ENCODE data around the gene KIF26B. TPM values are rescaled to one million over a fixed set of nuclear protein-coding genes. Genes with fewer than 3 reads are reported as not detected.

The KIF26B gene
- total RNA-seq, 1 donor from 2014 or later = 3.4 TPM

DNA sequence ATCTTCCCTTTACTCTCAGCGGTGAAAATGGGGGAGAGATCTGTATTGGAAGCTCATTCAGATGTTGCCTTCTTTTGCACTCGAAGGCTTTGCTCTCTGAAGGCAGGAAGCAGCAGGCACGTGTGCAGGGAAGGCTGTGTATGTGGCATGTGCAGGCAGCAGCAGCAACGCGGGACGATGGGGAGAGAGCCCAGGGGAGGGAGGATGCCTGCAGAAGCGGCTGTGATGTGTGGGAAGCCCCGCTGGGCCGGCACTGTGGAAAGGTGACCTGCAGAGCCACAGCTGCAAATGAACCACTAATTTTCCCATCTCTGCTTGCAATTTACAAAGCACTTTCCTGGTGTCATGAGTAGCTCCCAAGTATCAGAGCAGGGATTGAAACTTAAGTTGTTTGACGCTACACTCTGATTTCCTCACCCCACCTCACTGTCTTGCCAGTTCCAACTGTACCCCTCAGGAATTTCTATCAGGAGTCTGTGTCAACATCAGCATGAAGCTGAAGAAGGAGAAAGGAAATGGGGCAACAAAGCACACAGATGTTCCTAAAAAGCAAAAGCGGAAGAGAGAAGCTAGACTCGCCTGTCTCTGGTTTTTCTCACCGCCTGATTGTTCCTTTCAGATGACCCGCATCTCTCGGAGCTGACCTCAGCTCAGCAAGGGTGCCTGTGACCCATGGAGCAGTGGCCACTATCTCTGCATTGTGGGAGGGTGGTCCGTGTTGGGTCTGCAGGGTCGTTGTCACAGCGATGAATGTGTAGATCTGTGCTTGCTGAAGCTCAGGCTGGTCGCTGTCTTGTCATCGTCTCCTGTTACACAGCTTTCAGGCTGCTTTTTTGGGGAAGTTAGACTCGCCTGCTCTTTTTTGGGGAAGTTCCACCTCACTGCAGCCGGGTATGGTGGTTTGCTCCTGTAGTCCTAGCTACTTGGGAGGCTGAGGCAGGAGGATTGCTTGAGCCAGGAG, 156.1 kb downstream of the KIF26B start:
- Mint-ChIP-seq H3K9me3 (ENCODE audit: unreplicated experiment) (no peaks in the 10 kb centered on the region), H3K36me3 (ENCODE audit: low read depth, unreplicated experiment) (no peaks in the 10 kb centered on the region), H3K27ac (ENCODE audit: unreplicated experiment) (peak overlapping the region; percentile 51), H3K4me1 (ENCODE audit: unreplicated experiment) (peaks cover 10% of the 10 kb centered on the region), H3K27me3 (ENCODE audit: unreplicated experiment) (peaks cover 9% of the 10 kb centered on the region), H3K4me3 (ENCODE audit: unreplicated experiment) (peak overlapping the region; percentile 34)
- DNase-seq (ENCODE audit: low spot score) = peak; percentile 23
- TF ChIP-seq, protein P1, sequence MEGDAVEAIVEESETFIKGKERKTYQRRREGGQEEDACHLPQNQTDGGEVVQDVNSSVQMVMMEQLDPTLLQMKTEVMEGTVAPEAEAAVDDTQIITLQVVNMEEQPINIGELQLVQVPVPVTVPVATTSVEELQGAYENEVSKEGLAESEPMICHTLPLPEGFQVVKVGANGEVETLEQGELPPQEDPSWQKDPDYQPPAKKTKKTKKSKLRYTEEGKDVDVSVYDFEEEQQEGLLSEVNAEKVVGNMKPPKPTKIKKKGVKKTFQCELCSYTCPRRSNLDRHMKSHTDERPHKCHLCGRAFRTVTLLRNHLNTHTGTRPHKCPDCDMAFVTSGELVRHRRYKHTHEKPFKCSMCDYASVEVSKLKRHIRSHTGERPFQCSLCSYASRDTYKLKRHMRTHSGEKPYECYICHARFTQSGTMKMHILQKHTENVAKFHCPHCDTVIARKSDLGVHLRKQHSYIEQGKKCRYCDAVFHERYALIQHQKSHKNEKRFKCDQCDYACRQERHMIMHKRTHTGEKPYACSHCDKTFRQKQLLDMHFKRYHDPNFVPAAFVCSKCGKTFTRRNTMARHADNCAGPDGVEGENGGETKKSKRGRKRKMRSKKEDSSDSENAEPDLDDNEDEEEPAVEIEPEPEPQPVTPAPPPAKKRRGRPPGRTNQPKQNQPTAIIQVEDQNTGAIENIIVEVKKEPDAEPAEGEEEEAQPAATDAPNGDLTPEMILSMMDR (IDR thresholded peaks at IDR 0.05; ENCODE audit: unreplicated experiment) = no peak

DNA sequence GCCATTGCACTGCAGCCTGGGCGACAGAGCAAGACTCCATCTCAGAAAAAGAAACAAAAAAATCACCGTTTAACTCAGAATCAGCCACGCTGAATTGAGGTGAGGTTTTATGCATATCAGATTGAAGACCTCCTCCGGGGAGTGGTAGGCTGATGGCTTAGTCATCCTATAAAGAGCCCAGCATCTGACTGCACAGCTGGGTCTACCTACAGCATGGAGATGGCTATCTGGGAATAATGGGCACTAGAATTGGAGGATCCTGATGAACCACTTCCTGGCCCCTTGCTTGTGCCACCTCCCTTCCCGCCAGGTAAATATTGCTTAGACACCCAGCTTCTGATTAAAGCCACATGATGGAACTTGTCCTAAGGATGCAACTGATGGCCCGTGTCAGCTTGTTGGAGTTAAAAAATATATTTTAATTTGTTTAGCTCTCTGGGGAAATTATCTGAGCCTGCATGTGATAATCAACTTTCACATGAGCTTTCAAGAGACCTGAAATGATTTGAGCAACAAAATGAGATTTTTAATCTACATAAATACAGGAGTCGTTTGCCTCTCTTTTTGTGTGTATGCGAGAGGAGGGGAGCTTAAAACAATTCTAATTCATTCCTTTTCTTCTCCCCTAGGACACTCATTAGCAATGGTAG, 157.2 kb downstream of the KIF26B start:
- Mint-ChIP-seq H3K36me3 (ENCODE audit: low read depth, unreplicated experiment) (no peaks in the 10 kb centered on the region), H3K27ac (ENCODE audit: unreplicated experiment) (no peak overlapping the region), H3K4me1 (ENCODE audit: unreplicated experiment) (peaks cover 16% of the 10 kb centered on the region), H3K9me3 (ENCODE audit: unreplicated experiment) (no peaks in the 10 kb centered on the region), H3K27me3 (ENCODE audit: unreplicated experiment) (peaks cover 9% of the 10 kb centered on the region), H3K4me3 (ENCODE audit: unreplicated experiment) (no peak overlapping the region)
- no peak for DNase-seq (ENCODE audit: low spot score)
- TF ChIP-seq, protein P1 (IDR thresholded peaks at IDR 0.05; ENCODE audit: unreplicated experiment) = no peak

DNA sequence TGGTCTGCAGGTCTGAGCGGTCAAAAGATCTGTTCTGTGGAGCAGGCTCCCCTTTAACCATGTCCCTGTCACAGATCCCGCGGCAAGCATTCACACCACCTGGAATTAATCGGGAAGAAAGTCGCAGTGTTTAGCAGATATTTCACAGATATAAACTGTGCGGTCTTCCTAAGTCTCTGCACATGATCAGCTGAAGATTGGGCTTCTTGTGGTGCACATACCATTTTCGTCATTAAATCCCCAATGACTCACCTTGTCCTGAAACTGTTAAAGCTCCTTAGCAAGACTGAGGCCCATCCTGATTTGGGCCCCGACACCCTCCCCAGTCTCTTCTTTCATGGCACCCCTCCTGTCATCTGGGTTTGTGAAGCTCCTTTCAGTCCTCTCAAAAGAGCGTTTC, 158.8 kb downstream of the KIF26B start:
- Mint-ChIP-seq H3K4me3 (ENCODE audit: unreplicated experiment) (no peak overlapping the region), H3K9me3 (ENCODE audit: unreplicated experiment) (no peaks in the 10 kb centered on the region), H3K27me3 (ENCODE audit: unreplicated experiment) (peaks cover 12% of the 10 kb centered on the region), H3K27ac (ENCODE audit: unreplicated experiment) (no peak overlapping the region), H3K36me3 (ENCODE audit: low read depth, unreplicated experiment) (no peaks in the 10 kb centered on the region), H3K4me1 (ENCODE audit: unreplicated experiment) (peaks cover 16% of the 10 kb centered on the region)
- DNase-seq (ENCODE audit: low spot score) = no peak
- TF ChIP-seq, protein P1 (IDR thresholded peaks at IDR 0.05; ENCODE audit: unreplicated experiment) = no peak

DNA sequence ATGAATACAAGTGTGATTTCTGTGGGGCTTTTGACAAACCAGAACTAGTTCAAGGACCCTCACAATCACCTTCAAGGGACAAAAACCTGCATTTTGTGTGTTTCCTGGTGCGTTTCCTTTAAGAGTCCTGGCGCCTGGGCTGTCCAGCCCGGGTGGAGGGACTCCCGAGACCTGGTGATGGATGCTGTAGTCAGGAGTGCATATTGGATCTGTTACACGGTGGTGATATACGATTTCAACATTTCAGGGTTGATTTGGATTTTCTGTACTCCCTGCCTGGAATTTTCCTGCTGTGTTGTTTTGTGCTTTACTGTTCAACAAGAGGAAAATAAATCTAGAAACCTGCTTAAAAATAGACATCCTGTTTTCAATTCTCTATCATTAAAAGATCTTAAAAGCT, 162.0 kb downstream of the KIF26B start:
- Mint-ChIP-seq H3K4me3 (ENCODE audit: unreplicated experiment) (no peak overlapping the region), H3K36me3 (ENCODE audit: low read depth, unreplicated experiment) (no peaks in the 10 kb centered on the region), H3K4me1 (ENCODE audit: unreplicated experiment) (peaks cover 6% of the 10 kb centered on the region), H3K27me3 (ENCODE audit: unreplicated experiment) (peaks cover 6% of the 10 kb centered on the region), H3K27ac (ENCODE audit: unreplicated experiment) (no peak overlapping the region), H3K9me3 (ENCODE audit: unreplicated experiment) (no peaks in the 10 kb centered on the region)
- DNase-seq (ENCODE audit: low spot score) = no peak
- TF ChIP-seq, protein P1 (IDR thresholded peaks at IDR 0.05; ENCODE audit: unreplicated experiment) = no peak

DNA sequence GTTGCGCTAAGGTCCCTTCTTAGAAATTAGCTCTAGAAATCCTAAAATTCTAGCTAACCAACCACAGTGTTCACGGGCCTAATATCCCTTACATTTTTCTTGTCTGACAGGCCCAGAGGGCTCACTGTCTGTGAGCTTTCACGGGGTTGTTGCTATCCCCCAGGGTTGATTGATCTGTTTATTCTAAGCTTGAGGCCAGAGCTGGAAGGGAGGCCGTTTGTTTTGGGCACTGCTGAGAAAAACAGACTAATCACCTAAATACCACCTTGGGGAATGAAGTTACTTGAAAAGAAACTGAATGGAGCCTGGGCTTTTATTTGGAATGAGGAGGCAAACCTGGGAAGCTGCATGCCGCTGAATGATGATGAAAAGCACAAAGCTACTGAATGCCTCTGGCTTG, 162.4 kb downstream of the KIF26B start:
- H3K4me1 Mint-ChIP-seq (ENCODE audit: unreplicated experiment) = peaks cover 6% of the 10 kb centered on the region
- H3K4me3 Mint-ChIP-seq (ENCODE audit: unreplicated experiment) = no peak overlapping the region
- no peaks in the 10 kb centered on the region for H3K36me3 Mint-ChIP-seq (ENCODE audit: low read depth, unreplicated experiment)
- peaks cover 6% of the 10 kb centered on the region for H3K27me3 Mint-ChIP-seq (ENCODE audit: unreplicated experiment)
- TF ChIP-seq, protein P1 (IDR thresholded peaks at IDR 0.05; ENCODE audit: unreplicated experiment) = no peak
- no peaks in the 10 kb centered on the region for H3K9me3 Mint-ChIP-seq (ENCODE audit: unreplicated experiment)
- DNase-seq (ENCODE audit: low spot score) = no peak
- no peak overlapping the region for H3K27ac Mint-ChIP-seq (ENCODE audit: unreplicated experiment)
